Suprapubic skin (tissue), 3 donors: Measurements from ENCODE around the gene HECW1.

Experiments used
- CTCF ChIP-seq, 2 donors: fragments of 200-600 bp in 1 of 2; fragments of 450-650 bp in 1 of 2; sonication (generic) in 1 of 2; IDR thresholded peaks; one replicate each; pipeline ENCODE4 v1.5.1; 2016 to 2019; ENCODE audit warnings: antibody characterized with exemption in 2 of 2, mild to moderate bottlenecking in 1 of 2, moderate library complexity in 1 of 2
- POLR2AphosphoS5 ChIP-seq, 3 donors: sonication (generic); formaldehyde crosslinking; IDR thresholded peaks; one replicate each; pipeline ENCODE4 v1.6.1; 2017; ENCODE audit warnings: antibody characterized with exemption in 3 of 3

- TF ChIP-seq POLR2AphosphoS5 (IDR thresholded peaks at IDR 0.05), result no peak
- TF ChIP-seq CTCF (IDR thresholded peaks at IDR 0.05), result no peak
These were observed 346.5 kb downstream of the HECW1 start for GRCh38 chr7:43459019-43459337.
